Glutamatergic neuron (in vitro differentiated cells): Measurements from ENCODE around the gene CHMP1A. TPM values are rescaled to one million over a fixed set of nuclear protein-coding genes. Genes with fewer than 3 reads are reported as not detected.
"Not testable (repeated sequence)": the region's sequence is repeated elsewhere in the genome, so short reads cannot be mapped to it uniquely, and the experiment has no call there.

Experiments
- DNase-seq: peaks from one replicate; pipeline ENCODE4 v3.0.0; 2022
- H3K27ac Mint-ChIP-seq: one replicate; pipeline ENCODE4 v1.8.0; 2020; ENCODE audit warnings: mild to moderate bottlenecking, mixed read lengths, inconsistent platforms; ENCODE audit not compliant: unreplicated experiment
- H3K27me3 Mint-ChIP-seq: one replicate; pipeline ENCODE4 v1.8.0; 2020; ENCODE audit warnings: mild to moderate bottlenecking, moderate library complexity, mixed read lengths, inconsistent platforms; ENCODE audit not compliant: unreplicated experiment
- H3K36me3 Mint-ChIP-seq: one replicate; pipeline ENCODE4 v1.8.0; 2020; ENCODE audit warnings: mild to moderate bottlenecking, mixed read lengths, inconsistent platforms; ENCODE audit not compliant: unreplicated experiment
- H3K4me1 Mint-ChIP-seq: one replicate; pipeline ENCODE4 v1.8.0; 2020; ENCODE audit warnings: mild to moderate bottlenecking, low read depth, mixed read lengths, inconsistent platforms; ENCODE audit not compliant: unreplicated experiment
- H3K4me3 Mint-ChIP-seq: one replicate; pipeline ENCODE4 v1.8.0; 2020; ENCODE audit warnings: mild to moderate bottlenecking, mixed read lengths, inconsistent platforms; ENCODE audit not compliant: unreplicated experiment
- H3K9me3 Mint-ChIP-seq: one replicate; pipeline ENCODE4 v1.8.0; 2020; ENCODE audit warnings: mild to moderate bottlenecking, moderate library complexity, mixed read lengths, inconsistent platforms; ENCODE audit not compliant: unreplicated experiment
- CTCF ChIP-seq: fragments of 200-600 bp; sonication (generic); IDR thresholded peaks from one replicate; pipeline ENCODE4 v1.5.0; 2021; ENCODE audit not compliant: partially characterized antibody, unreplicated experiment
- total RNA-seq: library from RNA; stranded (reverse); fragmentation: NEBNext Ultra II Directional; extraction: Animal tissue kit (Norgen Biotek cat#: 25700); gene quantifications from one replicate; pipeline ENCODE4 v1.2.1, GENCODE V29; 2021; ENCODE audit not compliant: unreplicated experiment

The CHMP1A gene
- total RNA-seq, 1 donor from 2014 or later: 96.3 TPM

GRCh38 chr16:89667633-89668032 is 10.1 kb upstream of the CHMP1A start:
- Mint-ChIP-seq H3K27ac (no peak overlapping the region), H3K4me1 (no peaks in the 10 kb centered on the region), H3K27me3 (peaks cover 1% of the 10 kb centered on the region), H3K36me3 (peaks cover 17% of the 10 kb centered on the region), H3K9me3 (peaks cover 10% of the 10 kb centered on the region), H3K4me3 (no peak overlapping the region)
- no peak for DNase-seq
- TF ChIP-seq CTCF: no peak

- not testable (repeated sequence) for H3K27ac Mint-ChIP-seq, H3K4me1 Mint-ChIP-seq, H3K4me3 Mint-ChIP-seq, H3K27me3 Mint-ChIP-seq
- peak; percentile 17 for TF ChIP-seq CTCF
- H3K36me3 Mint-ChIP-seq: peaks cover 13% of the 10 kb centered on the region
- peaks cover 10% of the 10 kb centered on the region for H3K9me3 Mint-ChIP-seq
- peak; percentile 56 for DNase-seq
These were observed 9.5 kb upstream of the CHMP1A start for GRCh38 chr16:89667000-89667399.

- H3K4me1 Mint-ChIP-seq, H3K27me3 Mint-ChIP-seq, H3K4me3 Mint-ChIP-seq, DNase-seq, H3K27ac Mint-ChIP-seq: not testable (repeated sequence)
- Mint-ChIP-seq H3K9me3 (peaks cover 12% of the 10 kb centered on the region), H3K36me3 (peaks cover 19% of the 10 kb centered on the region)
These were observed 6.7 kb upstream of the CHMP1A start for GRCh38 chr16:89664238-89664637.

GRCh38 chr16:89661215-89661614 is 3.7 kb upstream of the CHMP1A start:
- DNase-seq: no peak
- Mint-ChIP-seq H3K27me3 (peaks cover 6% of the 10 kb centered on the region), H3K9me3 (peaks cover 12% of the 10 kb centered on the region), H3K27ac (no peak overlapping the region), H3K4me3 (no peak overlapping the region), H3K4me1 (peaks cover 5% of the 10 kb centered on the region), H3K36me3 (peaks cover 14% of the 10 kb centered on the region)
- TF ChIP-seq CTCF: no peak

GRCh38 chr16:89660146-89660545 is 2.6 kb upstream of the CHMP1A start:
- Mint-ChIP-seq H3K27ac (no peak overlapping the region), H3K27me3 (peaks cover 7% of the 10 kb centered on the region), H3K36me3 (peaks cover 12% of the 10 kb centered on the region), H3K9me3 (peaks cover 9% of the 10 kb centered on the region), H3K4me3 (no peak overlapping the region), H3K4me1 (peaks cover 5% of the 10 kb centered on the region)
- DNase-seq: no peak
- no peak for TF ChIP-seq CTCF
